ENCODE measurements around the gene UHRF1. TPM values are rescaled to one million over a fixed set of nuclear protein-coding genes. Genes with fewer than 3 reads are reported as not detected.

The UHRF1 gene
- total RNA-seq, 2 experiments from 2014 or later = 173 to 180 TPM

GRCh38 chr19:4987692-4988370 lies 78.5 kb downstream of the UHRF1 start:
- Mint-ChIP-seq H3K27ac (no peak overlapping the region), H3K27me3 (ENCODE audit: low read depth) (no peaks in the 10 kb centered on the region), H3K4me1 (ENCODE audit: low read depth) (peaks cover 14% of the 10 kb centered on the region), H3K4me3 (no peak overlapping the region), H3K36me3 (ENCODE audit: low read depth) (peaks cover 5% of the 10 kb centered on the region), H3K9me3 (ENCODE audit: insufficient read depth) (no peaks in the 10 kb centered on the region)
- ChIA-PET POLR2A (no interaction called here), CTCF (no interaction called here)
- ATAC-seq = no peak
- no peak for DNase-seq

- DNase-seq (no peak), ATAC-seq (no peak)
- Mint-ChIP-seq H3K27ac (no peak overlapping the region), H3K4me1 (ENCODE audit: low read depth) (peaks cover 17% of the 10 kb centered on the region), H3K36me3 (ENCODE audit: low read depth) (peaks cover 5% of the 10 kb centered on the region), H3K4me3 (no peak overlapping the region), H3K27me3 (ENCODE audit: low read depth) (no peaks in the 10 kb centered on the region), H3K9me3 (ENCODE audit: insufficient read depth) (no peaks in the 10 kb centered on the region)
- ChIA-PET CTCF (no interaction called here), POLR2A (no interaction called here)
Measured at GRCh38 chr19:4988770-4989251, 79.5 kb downstream of the UHRF1 start.

GRCh38 chr19:4990306-4990705 lies 81.0 kb downstream of the UHRF1 start:
- no peaks in the 10 kb centered on the region for H3K27me3 Mint-ChIP-seq (ENCODE audit: low read depth)
- CTCF ChIA-PET = no interaction called here
- DNase-seq = no peak
- H3K9me3 Mint-ChIP-seq (ENCODE audit: insufficient read depth) = no peaks in the 10 kb centered on the region
- no peak for ATAC-seq
- H3K4me1 Mint-ChIP-seq (ENCODE audit: low read depth) = peaks cover 17% of the 10 kb centered on the region
- POLR2A ChIA-PET = no interaction called here
- peaks cover 5% of the 10 kb centered on the region for H3K36me3 Mint-ChIP-seq (ENCODE audit: low read depth)
- no peak overlapping the region for H3K4me3 Mint-ChIP-seq
- H3K27ac Mint-ChIP-seq = no peak overlapping the region

- no peaks in the 10 kb centered on the region for H3K9me3 Mint-ChIP-seq (ENCODE audit: insufficient read depth)
- H3K27me3 Mint-ChIP-seq (ENCODE audit: low read depth) = no peaks in the 10 kb centered on the region
- H3K36me3 Mint-ChIP-seq (ENCODE audit: low read depth) = peaks cover 10% of the 10 kb centered on the region
- POLR2A ChIA-PET = no interaction called here
- DNase-seq (no peak), ATAC-seq (no peak)
- peaks cover 14% of the 10 kb centered on the region for H3K4me1 Mint-ChIP-seq (ENCODE audit: low read depth)
- CTCF ChIA-PET = no interaction called here
- H3K4me3 Mint-ChIP-seq = no peak overlapping the region
- H3K27ac Mint-ChIP-seq = no peak overlapping the region
Measured at GRCh38 chr19:4991538-4991937, 82.2 kb downstream of the UHRF1 start.

GRCh38 chr19:4991996-4992698 lies 82.8 kb downstream of the UHRF1 start:
- ChIA-PET CTCF (interaction anchor here (1.0 kb wide), 1 partner anchor 9 kb away, joined by 4 read pairs; no protein-coding TSS in a partner anchor), POLR2A (no interaction called here)
- ATAC-seq (no peak), DNase-seq (no peak)
- Mint-ChIP-seq H3K27ac (no peak overlapping the region), H3K4me3 (no peak overlapping the region), H3K27me3 (ENCODE audit: low read depth) (no peaks in the 10 kb centered on the region), H3K36me3 (ENCODE audit: low read depth) (peaks cover 10% of the 10 kb centered on the region), H3K9me3 (ENCODE audit: insufficient read depth) (no peaks in the 10 kb centered on the region), H3K4me1 (ENCODE audit: low read depth) (peaks cover 12% of the 10 kb centered on the region)

- Mint-ChIP-seq H3K4me1 (ENCODE audit: low read depth) (peaks cover 3% of the 10 kb centered on the region), H3K9me3 (ENCODE audit: insufficient read depth) (no peaks in the 10 kb centered on the region), H3K36me3 (ENCODE audit: low read depth) (peaks cover 12% of the 10 kb centered on the region), H3K27ac (no peak overlapping the region), H3K27me3 (ENCODE audit: low read depth) (no peaks in the 10 kb centered on the region), H3K4me3 (no peak overlapping the region)
- no peak for ATAC-seq
- no peak for DNase-seq
- POLR2A ChIA-PET = no interaction called here
- CTCF ChIA-PET = no interaction called here
Measured at GRCh38 chr19:4993683-4994082, 84.4 kb downstream of the UHRF1 start.

GRCh38 chr19:4996701-4997100 lies 87.4 kb downstream of the UHRF1 start:
- ATAC-seq (no peak), DNase-seq (no peak)
- Mint-ChIP-seq H3K36me3 (ENCODE audit: low read depth) (peaks cover 12% of the 10 kb centered on the region), H3K9me3 (ENCODE audit: insufficient read depth) (no peaks in the 10 kb centered on the region), H3K27ac (no peak overlapping the region), H3K4me3 (no peak overlapping the region), H3K27me3 (ENCODE audit: low read depth) (no peaks in the 10 kb centered on the region), H3K4me1 (ENCODE audit: low read depth) (peaks cover 2% of the 10 kb centered on the region)
- CTCF ChIA-PET = interaction anchor here (0.9 kb wide), 1 partner anchor 26 kb away, joined by 3 read pairs; no protein-coding TSS in a partner anchor
- POLR2A ChIA-PET = no interaction called here

- no peak for ATAC-seq
- CTCF ChIA-PET = no interaction called here
- Mint-ChIP-seq H3K27ac (no peak overlapping the region), H3K4me1 (ENCODE audit: low read depth) (peaks cover 2% of the 10 kb centered on the region), H3K9me3 (ENCODE audit: insufficient read depth) (no peaks in the 10 kb centered on the region), H3K4me3 (no peak overlapping the region), H3K36me3 (ENCODE audit: low read depth) (peaks cover 10% of the 10 kb centered on the region), H3K27me3 (ENCODE audit: low read depth) (no peaks in the 10 kb centered on the region)
- DNase-seq = no peak
- POLR2A ChIA-PET = no interaction called here
Measured at GRCh38 chr19:4997297-4997696, 88.0 kb downstream of the UHRF1 start.

- POLR2A ChIA-PET = no interaction called here
- Mint-ChIP-seq H3K27ac (no peak overlapping the region), H3K36me3 (ENCODE audit: low read depth) (peaks cover 7% of the 10 kb centered on the region), H3K27me3 (ENCODE audit: low read depth) (no peaks in the 10 kb centered on the region), H3K4me1 (ENCODE audit: low read depth) (no peaks in the 10 kb centered on the region), H3K4me3 (no peak overlapping the region), H3K9me3 (ENCODE audit: insufficient read depth) (no peaks in the 10 kb centered on the region)
- ATAC-seq (no peak), DNase-seq (no peak)
- CTCF ChIA-PET = interaction anchor here (1.8 kb wide), 1 partner anchor 27 kb away, joined by 8 read pairs; no protein-coding TSS in a partner anchor
Measured at GRCh38 chr19:5000120-5000611, 90.9 kb downstream of the UHRF1 start.

GRCh38 chr19:5001615-5002014 lies 92.3 kb downstream of the UHRF1 start:
- Mint-ChIP-seq H3K27ac (no peak overlapping the region), H3K27me3 (ENCODE audit: low read depth) (no peaks in the 10 kb centered on the region), H3K4me1 (ENCODE audit: low read depth) (no peaks in the 10 kb centered on the region), H3K36me3 (ENCODE audit: low read depth) (peaks cover 3% of the 10 kb centered on the region), H3K9me3 (ENCODE audit: insufficient read depth) (no peaks in the 10 kb centered on the region), H3K4me3 (no peak overlapping the region)
- ChIA-PET CTCF (interaction anchor here (0.7 to 2.8 kb wide), 9 partner anchors 13 to 386 kb away, joined by 3 to 18 read pairs (median 5); partner anchors contain the start of gene PLIN3), POLR2A (no interaction called here)
- peak; percentile 49 for DNase-seq
- ATAC-seq = peak; percentile 71

- H3K27me3 Mint-ChIP-seq (ENCODE audit: low read depth) = no peaks in the 10 kb centered on the region
- peaks cover 3% of the 10 kb centered on the region for H3K36me3 Mint-ChIP-seq (ENCODE audit: low read depth)
- ChIA-PET POLR2A (no interaction called here), CTCF (interaction anchor here (0.7 to 2.8 kb wide), 10 partner anchors 12 to 311 kb away, joined by 3 to 18 read pairs (median 4); partner anchors contain the start of gene PLIN3)
- no peak overlapping the region for H3K27ac Mint-ChIP-seq
- H3K4me1 Mint-ChIP-seq (ENCODE audit: low read depth) = no peaks in the 10 kb centered on the region
- no peak overlapping the region for H3K4me3 Mint-ChIP-seq
- DNase-seq (no peak), ATAC-seq (no peak)
- H3K9me3 Mint-ChIP-seq (ENCODE audit: insufficient read depth) = no peaks in the 10 kb centered on the region
Measured at GRCh38 chr19:5002143-5002542, 92.8 kb downstream of the UHRF1 start.

- Mint-ChIP-seq H3K27me3 (ENCODE audit: low read depth) (no peaks in the 10 kb centered on the region), H3K4me3 (no peak overlapping the region), H3K27ac (no peak overlapping the region), H3K9me3 (ENCODE audit: insufficient read depth) (no peaks in the 10 kb centered on the region), H3K36me3 (ENCODE audit: low read depth) (peaks cover 9% of the 10 kb centered on the region), H3K4me1 (ENCODE audit: low read depth) (no peaks in the 10 kb centered on the region)
- POLR2A ChIA-PET = no interaction called here
- ATAC-seq (no peak), DNase-seq (no peak)
- CTCF ChIA-PET = interaction anchor here (1.6 kb wide), 1 partner anchor 194 kb away, joined by 4 read pairs; no protein-coding TSS in a partner anchor
Measured at GRCh38 chr19:5003781-5004180, 94.5 kb downstream of the UHRF1 start.

All from activated CD8-positive, alpha-beta T cell treated with anti-CD3 and anti-CD28 coated beads, Interleukin-2, amount 10 ng/mL, durations not matched to agents 7 days and 5 days (primary cell).